Esophagus squamous epithelium (tissue), 5 donors: ENCODE measurements around the gene PRRG2. TPM values are rescaled to one million over a fixed set of nuclear protein-coding genes. Genes with fewer than 3 reads are reported as not detected.

Experiments
- DNase-seq: peaks from one replicate; lab custom pipeline; 2025; lab: John Stamatoyannopoulos, UW
- H3K27ac ChIP-seq, 4 donors: fragments of 200-600 bp; sonication (generic); one replicate each; pipeline ENCODE4 v1.5.1; 2016 to 2019; ENCODE audit warnings: mild to moderate bottlenecking in 1 of 4
- H3K27me3 ChIP-seq, 4 donors: fragments of 200-600 bp; sonication (generic); 1 replicate in 3 of 4; 2 replicates in 1 of 4; pipeline versions ENCODE4 v1.5.1 to v1.6.0; 2017 to 2021; ENCODE audit warnings: antibody characterized with exemption in 1 of 4
- H3K36me3 ChIP-seq, 3 donors: fragments of 200-600 bp; sonication (generic); one replicate each; pipeline ENCODE4 v1.5.1; 2016 to 2019
- H3K4me1 ChIP-seq, 3 donors: fragments of 200-600 bp; sonication (generic); one replicate each; pipeline ENCODE4 v1.5.1; 2017 to 2019
- H3K4me3 ChIP-seq, 4 donors: fragments of 200-600 bp; sonication (generic); 1 replicate in 3 of 4; 2 replicates in 1 of 4; pipeline ENCODE4 v1.5.1; 2016 to 2019; ENCODE audit warnings: mild to moderate bottlenecking in 2 of 4, moderate library complexity in 1 of 4
- H3K9me3 ChIP-seq, 3 donors: fragments of 200-600 bp; sonication (generic); one replicate each; pipeline ENCODE4 v1.5.1; 2016 to 2019
- POLR2A ChIP-seq, 4 donors: fragments of 450-650 bp; IDR thresholded peaks; one replicate each; pipeline ENCODE4 v1.6.1; 2017; ENCODE audit warnings: antibody characterized with exemption in 4 of 4, mild to moderate bottlenecking in 4 of 4, moderate library complexity in 3 of 4
- WGBS, 2 donors: methylation state at CpG; one replicate each; pipeline ENCODE4 v1.1.5; 2018; 5-methylcytosine and 5-hydroxymethylcytosine counted together
- intact Hi-C: fragments of 100-400 bp; cut with DNase I; formaldehyde crosslinking; loops from one replicate; pipeline ENCODE4 v1.15.0; 2022
- small RNA-seq, 4 donors: library from RNA; depleted of rRNA; stranded (forward); fragments of <200 nt; gene quantifications; one replicate each; pipeline ENCODE3, GENCODE V24; 2016
- total RNA-seq, 4 donors: library from RNA; depleted of rRNA; stranded (reverse); fragments of >200 nt; gene quantifications; one replicate each; pipeline ENCODE4 v1.1.0, GENCODE V29; 2016
- TF ChIP-seq, protein P1 (sequence below), 6 experiments: fragments of 450-650 bp in 4 of 6; fragments of 200-600 bp in 2 of 6; sonication (generic) in 2 of 6; IDR thresholded peaks; one replicate each; pipeline ENCODE4 v1.5.1; 2016 to 2019; ENCODE audit warnings: antibody characterized with exemption in 6 of 6, mild to moderate bottlenecking in 4 of 6, moderate library complexity in 4 of 6
- donor health status: DM: yes; HTN: yes; CAD: no.

The PRRG2 gene
- total RNA-seq, 4 donors from 2014 or later: 7.7 to 19.8 (median 8.8) TPM

DNA sequence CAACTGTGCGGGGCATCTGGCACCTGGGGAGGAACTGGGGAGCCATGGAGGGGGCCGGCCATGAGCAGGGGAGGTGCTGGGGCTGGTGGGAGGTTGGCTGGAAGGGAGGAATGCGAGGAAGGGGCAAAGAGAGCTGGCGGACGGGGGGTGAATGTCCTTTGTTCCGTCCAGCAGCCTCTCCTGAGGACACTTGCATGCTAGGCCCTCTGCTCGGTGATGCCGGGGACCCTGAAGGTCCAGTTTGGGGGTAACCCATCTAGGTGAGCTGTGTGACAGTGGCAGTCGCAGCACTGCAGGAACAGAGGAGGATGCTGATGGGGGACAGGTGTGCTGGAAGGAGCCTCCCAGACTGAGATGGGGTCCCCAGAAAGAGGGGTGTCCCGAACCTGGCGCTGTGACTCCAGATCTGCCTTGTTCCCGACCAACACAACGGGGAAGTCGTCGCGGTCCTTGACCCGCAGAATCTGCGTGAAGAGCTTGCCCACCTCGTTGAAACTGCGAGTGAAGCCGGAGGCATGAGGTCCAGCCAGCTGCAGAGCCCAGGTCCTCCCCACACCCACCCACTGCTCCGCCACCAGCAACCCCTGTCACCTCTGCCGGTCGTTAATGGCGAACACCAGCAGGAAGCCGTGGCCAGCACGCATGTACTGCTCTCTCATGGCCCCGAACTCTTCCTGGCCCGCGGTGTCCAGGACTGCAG is 55.3 kb downstream of the PRRG2 start:
- Histone ChIP-seq H3K4me1 (peaks cover 26 to 70% (median 38%) of the 10 kb centered on the region in 3 donors), H3K27ac (peak overlapping the region in 2 of 4 donors; percentile 46 to 61)
- intact Hi-C loops: no loop called here

DNA sequence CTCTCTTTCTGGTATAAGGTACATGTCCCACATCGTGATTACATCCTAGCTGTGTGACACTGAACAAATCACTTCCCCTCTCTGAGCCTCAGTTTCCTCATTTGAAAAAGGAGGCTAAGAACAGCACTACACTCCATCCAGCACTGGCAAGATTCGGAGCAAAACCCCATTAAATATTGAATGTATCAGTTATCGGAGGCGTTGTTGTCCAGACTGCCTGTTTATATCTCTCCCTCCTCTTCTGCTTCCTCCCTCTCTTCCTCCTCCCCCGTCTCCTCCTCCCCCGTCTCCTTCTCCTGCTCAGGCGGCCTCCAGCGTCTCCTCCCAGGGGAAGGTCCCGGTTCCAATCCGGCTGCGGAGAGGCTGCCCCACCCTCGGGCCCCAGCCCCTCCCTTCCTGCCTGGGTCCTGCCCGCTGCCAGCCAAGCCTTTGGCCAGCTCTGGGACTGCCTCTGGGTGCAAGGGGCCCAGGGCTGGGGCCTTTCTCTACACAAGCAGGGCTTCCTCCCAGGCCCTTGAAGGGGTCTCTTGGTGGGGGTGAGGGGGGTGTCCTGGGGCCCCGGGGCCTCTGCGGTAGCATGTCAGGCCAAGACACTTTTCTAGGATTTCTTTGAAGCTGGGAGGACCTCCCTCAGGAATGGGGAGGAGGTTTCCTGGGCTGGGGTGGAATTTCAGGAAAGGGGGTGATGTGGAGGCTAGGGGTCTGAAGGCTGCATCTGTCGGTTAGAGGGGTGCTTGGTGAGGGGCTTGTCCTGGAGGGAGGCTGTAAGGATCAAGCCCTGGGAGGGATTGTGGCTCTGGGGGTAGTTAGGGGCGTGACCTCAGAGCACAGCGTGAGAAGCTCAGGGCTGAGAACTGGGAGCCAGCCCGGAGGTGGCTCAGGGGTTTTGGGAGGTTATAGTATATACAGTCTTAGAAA is 57.0 kb downstream of the PRRG2 start:
- intact Hi-C loops: no loop called here
- peak overlapping the region; percentile 13 to 95 (median 73) for H3K4me3 ChIP-seq
- H3K36me3 ChIP-seq: no peaks in the 10 kb centered on the region
- DNase-seq: no peak
- peaks cover 33 to 75% (median 43%) of the 10 kb centered on the region in 3 donors for H3K4me1 ChIP-seq
- no peaks in the 10 kb centered on the region for H3K9me3 ChIP-seq
- peak in 1 of 4 donors; percentile 47 for TF ChIP-seq POLR2A (IDR thresholded peaks at IDR 0.05)
- TF ChIP-seq, protein P1, sequence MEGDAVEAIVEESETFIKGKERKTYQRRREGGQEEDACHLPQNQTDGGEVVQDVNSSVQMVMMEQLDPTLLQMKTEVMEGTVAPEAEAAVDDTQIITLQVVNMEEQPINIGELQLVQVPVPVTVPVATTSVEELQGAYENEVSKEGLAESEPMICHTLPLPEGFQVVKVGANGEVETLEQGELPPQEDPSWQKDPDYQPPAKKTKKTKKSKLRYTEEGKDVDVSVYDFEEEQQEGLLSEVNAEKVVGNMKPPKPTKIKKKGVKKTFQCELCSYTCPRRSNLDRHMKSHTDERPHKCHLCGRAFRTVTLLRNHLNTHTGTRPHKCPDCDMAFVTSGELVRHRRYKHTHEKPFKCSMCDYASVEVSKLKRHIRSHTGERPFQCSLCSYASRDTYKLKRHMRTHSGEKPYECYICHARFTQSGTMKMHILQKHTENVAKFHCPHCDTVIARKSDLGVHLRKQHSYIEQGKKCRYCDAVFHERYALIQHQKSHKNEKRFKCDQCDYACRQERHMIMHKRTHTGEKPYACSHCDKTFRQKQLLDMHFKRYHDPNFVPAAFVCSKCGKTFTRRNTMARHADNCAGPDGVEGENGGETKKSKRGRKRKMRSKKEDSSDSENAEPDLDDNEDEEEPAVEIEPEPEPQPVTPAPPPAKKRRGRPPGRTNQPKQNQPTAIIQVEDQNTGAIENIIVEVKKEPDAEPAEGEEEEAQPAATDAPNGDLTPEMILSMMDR (IDR thresholded peaks at IDR 0.05): no peak
- H3K27me3 ChIP-seq: no peaks in the 10 kb centered on the region
- H3K27ac ChIP-seq: peak overlapping the region; percentile 97 to 98 (median 98)
- WGBS, 2 donors: 7 to 8% methylated on average over 12 to 15 of the region's 19 CpGs

More for the DNA sequence above, 55.3 kb downstream of the PRRG2 start:
- Histone ChIP-seq H3K27me3 (no peaks in the 10 kb centered on the region), H3K4me3 (no peak overlapping the region), H3K9me3 (no peaks in the 10 kb centered on the region), H3K36me3 (no peaks in the 10 kb centered on the region)
- no peak for DNase-seq
- 65 to 73% methylated on average over 20 to 23 of the region's 30 CpGs for WGBS, 2 donors
- TF ChIP-seq, protein P1 (IDR thresholded peaks at IDR 0.05): no peak
- no peak for TF ChIP-seq POLR2A (IDR thresholded peaks at IDR 0.05)

DNA sequence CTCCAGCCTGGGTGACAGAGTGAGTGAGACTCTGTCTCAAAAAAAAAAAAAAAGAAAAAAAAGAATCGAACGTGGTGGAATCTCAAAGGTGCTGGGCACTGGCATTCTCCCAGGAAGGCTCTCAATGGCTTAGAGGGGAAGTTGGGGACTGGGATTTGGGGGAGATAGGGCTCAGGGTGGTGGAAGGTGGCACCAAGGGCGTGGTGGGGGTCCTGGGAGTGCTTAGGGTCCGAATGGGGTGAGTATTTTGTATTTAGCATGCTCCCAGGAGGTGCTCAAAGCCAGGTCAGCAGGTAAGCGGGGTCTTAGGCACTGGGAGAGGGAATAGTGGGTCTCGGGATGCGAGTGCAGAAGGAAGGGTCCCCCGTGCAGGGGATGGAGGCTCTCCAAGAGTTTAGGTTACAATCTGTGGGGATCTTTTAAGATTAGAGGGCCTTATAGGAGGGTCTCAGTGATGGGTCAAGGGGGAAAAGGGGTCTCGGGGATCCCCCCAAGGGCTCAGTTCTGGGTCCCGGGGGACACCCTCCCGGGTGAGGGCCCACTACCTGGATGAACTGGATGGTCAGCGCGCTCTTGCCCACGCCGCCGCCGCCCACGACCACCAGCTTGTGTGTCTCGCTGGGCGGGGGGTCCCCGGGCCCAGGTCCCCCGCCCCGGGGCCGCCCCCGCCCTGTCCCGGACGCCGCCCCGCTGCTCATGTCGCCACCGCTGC is 58.4 kb downstream of the PRRG2 start:
- H3K4me3 ChIP-seq: peak overlapping the region; percentile 54 to 95 (median 73)
- peaks cover 0 to 3% (median 0%) of the 10 kb centered on the region in 3 donors for H3K36me3 ChIP-seq
- H3K27me3 ChIP-seq: no peaks in the 10 kb centered on the region
- DNase-seq: no peak
- H3K9me3 ChIP-seq: no peaks in the 10 kb centered on the region
- H3K27ac ChIP-seq: peak overlapping the region; percentile 97 to 98 (median 98)
- intact Hi-C loops: no loop called here
- WGBS, 2 donors: 5 to 6% methylated on average over 10 to 16 of the region's 31 CpGs
- TF ChIP-seq POLR2A (IDR thresholded peaks at IDR 0.05): peak in 1 of 4 donors; percentile 63
- TF ChIP-seq, protein P1 (IDR thresholded peaks at IDR 0.05): no peak
- peaks cover 38 to 85% (median 52%) of the 10 kb centered on the region in 3 donors for H3K4me1 ChIP-seq

DNA sequence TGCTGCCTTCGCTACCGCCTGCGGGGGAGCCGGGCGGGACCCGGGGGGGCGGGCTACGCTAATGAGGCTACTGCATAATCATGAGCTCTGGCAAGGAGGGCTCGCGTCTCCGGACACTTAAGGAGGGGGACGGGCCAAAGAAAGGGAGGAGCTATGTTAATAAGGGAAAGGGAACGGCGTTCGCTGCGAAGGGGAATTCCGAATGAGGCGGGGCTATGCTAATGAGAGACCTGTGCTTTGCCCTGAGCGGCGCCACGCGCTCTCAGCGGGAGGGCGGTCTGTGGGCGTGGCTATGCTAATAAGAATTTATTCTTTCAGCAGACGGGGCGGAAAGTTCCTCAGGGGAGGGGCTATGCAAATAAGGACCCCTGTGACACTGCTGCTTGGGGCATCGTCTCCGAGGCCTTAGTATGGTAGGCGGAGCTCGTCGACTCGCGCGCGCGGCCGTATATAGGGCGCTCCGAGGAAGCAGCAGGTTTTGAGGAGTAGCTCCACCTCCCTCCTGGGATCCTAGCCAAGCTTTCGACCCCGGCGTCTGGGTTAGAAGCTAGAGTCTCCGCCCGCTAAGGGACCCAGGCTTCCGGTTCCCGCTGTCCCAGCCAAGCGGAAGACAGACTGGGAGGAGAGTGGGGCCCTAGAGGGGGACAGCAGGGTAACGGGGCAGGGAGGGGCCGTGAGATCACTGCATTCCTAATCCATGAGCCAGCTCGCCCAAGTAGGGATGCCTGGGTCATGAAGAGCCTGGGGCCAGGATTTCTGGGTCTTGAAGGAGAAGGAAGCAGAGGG is 59.2 kb downstream of the PRRG2 start, which contains the start of gene RRAS:
RRAS (minus strand) TSS at position 31 of the 786 bp plus-strand sequence. CDS start 45 bp downstream, outside the sequence.
- Histone ChIP-seq H3K27ac (peak within 1 kb of the TSS; percentile 97 to 98 (median 98)), H3K4me3 (peak within 1 kb of the TSS; percentile 54 to 97 (median 88)), H3K36me3 (peaks cover 0 to 10% (median 0%) of the 10 kb centered on the region in 3 donors), H3K27me3 (no peaks in the 10 kb centered on the region), H3K4me1 (peaks cover 38 to 89% (median 52%) of the 10 kb centered on the region in 3 donors), H3K9me3 (no peaks in the 10 kb centered on the region)
- intact Hi-C loops: no loop called here
- WGBS, 2 donors: 0 to 1% methylated on average over 26 to 36 of the region's 51 CpGs
- peak; percentile 99 for DNase-seq
- TF ChIP-seq, protein P1 (IDR thresholded peaks at IDR 0.05): peak in 1 of 6 experiments; percentile 12
- TF ChIP-seq POLR2A (IDR thresholded peaks at IDR 0.05): peak in 3 of 4 donors; percentile 18 to 92 (median 81)

Small RNA genes within 50 kb of the gene (small RNA-seq; reads per million reads assigned to genes)
- gene RF00019: 0 reads per million in 4 donors

Other genes with a start within 250 kb of the PRRG2 start
- gene CD37, start 245.9 kb upstream of the PRRG2 start, total RNA-seq: 10 to 100 TPM in 1 of 4 donors, 1 to 10 TPM in 3; 3.1 to 21.4 (median 5.3) TPM
- 10 to 100 TPM in 2 of 4 donors, 1 to 10 TPM in 2; 3.8 to 12.4 (median 8.2) TPM for gene TEAD2, start 218.9 kb upstream of the PRRG2 start, total RNA-seq
- gene DKKL1, start 217.4 kb upstream of the PRRG2 start, total RNA-seq: not detected
- not detected for gene KASH5, start 193.1 kb upstream of the PRRG2 start, total RNA-seq
- not detected for gene PTH2, start 157.9 kb upstream of the PRRG2 start, total RNA-seq
- gene GFY, start 155.9 kb upstream of the PRRG2 start, total RNA-seq: not detected
- gene SLC17A7, start 139.8 kb upstream of the PRRG2 start, total RNA-seq: 1 to 10 TPM in 1 of 4 donors, under 1 TPM in 3; 0.13 to 1.5 (median 0.40) TPM
- 10 to 100 TPM; 54.4 to 91.2 (median 67.2) TPM for gene PIH1D1, start 129.5 kb upstream of the PRRG2 start, total RNA-seq
- 10 to 100 TPM; 35.9 to 56.5 (median 39.0) TPM for gene ALDH16A1, start 128.1 kb upstream of the PRRG2 start, total RNA-seq
- 1 to 10 TPM in 3 of 4 donors, under 1 TPM in 1; 0.75 to 4.2 (median 2.7) TPM for gene FLT3LG, start 107.1 kb upstream of the PRRG2 start, total RNA-seq
- 1,000 to 10,000 TPM; 1,642 to 4,119 (median 2,165) TPM for gene RPL13A, start 93.7 kb upstream of the PRRG2 start, total RNA-seq
- gene RPS11, start 84.9 kb upstream of the PRRG2 start, total RNA-seq: 1,000 to 10,000 TPM; 2,317 to 5,784 (median 3,336) TPM
- 100 to 1,000 TPM in 1 of 4 donors, 10 to 100 TPM in 3; 18.0 to 129 (median 60.0) TPM for gene FCGRT, start 68.7 kb upstream of the PRRG2 start, total RNA-seq
- gene RCN3, start 53.3 kb upstream of the PRRG2 start, total RNA-seq: 1 to 10 TPM; 1.0 to 7.2 (median 2.3) TPM
- gene NOSIP, start 760 bp upstream of the PRRG2 start, total RNA-seq: 10 to 100 TPM; 37.8 to 50.7 (median 40.2) TPM
- 10 to 100 TPM in 1 of 4 donors, 1 to 10 TPM in 3; 4.5 to 11.9 (median 7.7) TPM for gene PRR12, start 9.9 kb downstream of the PRRG2 start, total RNA-seq
- gene RRAS, start 58.8 kb downstream of the PRRG2 start, total RNA-seq: 10 to 100 TPM in 3 of 4 donors, 1 to 10 TPM in 1; 6.3 to 40.8 (median 12.8) TPM
- 10 to 100 TPM; 11.0 to 24.8 (median 15.2) TPM for gene SCAF1, start 60.9 kb downstream of the PRRG2 start, total RNA-seq
- 10 to 100 TPM; 33.5 to 69.1 (median 49.4) TPM for gene IRF3, start 84.5 kb downstream of the PRRG2 start, total RNA-seq
- gene BCL2L12, start 84.6 kb downstream of the PRRG2 start, total RNA-seq: 10 to 100 TPM in 1 of 4 donors, 1 to 10 TPM in 3; 4.4 to 12.9 (median 5.8) TPM
- 100 to 1,000 TPM in 3 of 4 donors, 10 to 100 TPM in 1; 86.1 to 206 (median 182) TPM for gene PRMT1, start 96.0 kb downstream of the PRRG2 start, total RNA-seq
- gene ADM5, start 108.3 kb downstream of the PRRG2 start, total RNA-seq: 1 to 10 TPM in 3 of 4 donors, under 1 TPM in 1; 0.91 to 2.8 (median 1.8) TPM
- gene CPT1C, start 109.8 kb downstream of the PRRG2 start, total RNA-seq: 1 to 10 TPM in 2 of 4 donors, under 1 TPM in 2; 0.48 to 4.8 (median 1.1) TPM
- not detected for gene TSKS, start 182.0 kb downstream of the PRRG2 start, total RNA-seq
- gene AP2A1, start 185.7 kb downstream of the PRRG2 start, total RNA-seq: 10 to 100 TPM; 50.7 to 77.8 (median 65.8) TPM
- 10 to 100 TPM in 1 of 4 donors, 1 to 10 TPM in 3; 4.7 to 13.7 (median 8.1) TPM for gene FUZ, start 232.0 kb downstream of the PRRG2 start, total RNA-seq
- gene MED25, start 237.0 kb downstream of the PRRG2 start, total RNA-seq: 10 to 100 TPM; 16.9 to 27.7 (median 23.9) TPM